ENCODE results near the gene RAB5B.

DNA sequence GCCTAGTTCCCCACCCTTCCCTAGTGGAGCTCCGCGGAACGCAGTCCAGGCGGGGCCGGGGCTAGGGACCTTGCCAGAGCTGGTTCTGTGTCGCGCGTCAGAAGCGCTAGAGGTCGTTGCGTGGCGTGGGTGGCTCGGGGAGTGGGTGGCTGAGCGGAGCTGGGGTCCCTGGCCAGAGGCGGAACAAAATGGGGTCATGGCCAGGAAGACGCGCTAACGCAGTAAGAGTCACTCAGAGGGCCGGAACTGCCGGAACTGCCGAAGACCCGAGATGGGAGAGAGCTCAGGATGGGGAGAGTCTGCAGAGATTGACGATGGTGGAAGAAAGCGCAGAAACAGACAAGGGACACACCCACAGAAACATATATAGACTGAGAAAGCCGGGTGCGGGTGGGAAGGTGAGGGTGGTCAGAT lies 38.1 kb upstream of the RAB5B start:
- TF ChIP-seq, protein P1, sequence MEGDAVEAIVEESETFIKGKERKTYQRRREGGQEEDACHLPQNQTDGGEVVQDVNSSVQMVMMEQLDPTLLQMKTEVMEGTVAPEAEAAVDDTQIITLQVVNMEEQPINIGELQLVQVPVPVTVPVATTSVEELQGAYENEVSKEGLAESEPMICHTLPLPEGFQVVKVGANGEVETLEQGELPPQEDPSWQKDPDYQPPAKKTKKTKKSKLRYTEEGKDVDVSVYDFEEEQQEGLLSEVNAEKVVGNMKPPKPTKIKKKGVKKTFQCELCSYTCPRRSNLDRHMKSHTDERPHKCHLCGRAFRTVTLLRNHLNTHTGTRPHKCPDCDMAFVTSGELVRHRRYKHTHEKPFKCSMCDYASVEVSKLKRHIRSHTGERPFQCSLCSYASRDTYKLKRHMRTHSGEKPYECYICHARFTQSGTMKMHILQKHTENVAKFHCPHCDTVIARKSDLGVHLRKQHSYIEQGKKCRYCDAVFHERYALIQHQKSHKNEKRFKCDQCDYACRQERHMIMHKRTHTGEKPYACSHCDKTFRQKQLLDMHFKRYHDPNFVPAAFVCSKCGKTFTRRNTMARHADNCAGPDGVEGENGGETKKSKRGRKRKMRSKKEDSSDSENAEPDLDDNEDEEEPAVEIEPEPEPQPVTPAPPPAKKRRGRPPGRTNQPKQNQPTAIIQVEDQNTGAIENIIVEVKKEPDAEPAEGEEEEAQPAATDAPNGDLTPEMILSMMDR (IDR thresholded peaks at IDR 0.05; ENCODE audit: low read length): no peak
- TF ChIP-seq EZH2 (optimal IDR thresholded peaks at IDR 0.05; ENCODE audit: low read depth, low read length): no peak
- no peak for TF ChIP-seq EZH2phosphoT487 (IDR thresholded peaks at IDR 0.05; ENCODE audit: low read length)
